Measurements from ENCODE around the gene GMCL1. TPM values are rescaled to one million over a fixed set of nuclear protein-coding genes. Genes with fewer than 3 reads are reported as not detected.

The GMCL1 gene
- total and polyA plus RNA-seq, 2 of the 13 experiments (the other 11 are each of a cell fraction or from before 2014, with no cell fraction given), result 18.7 to 24.0 TPM

DNA sequence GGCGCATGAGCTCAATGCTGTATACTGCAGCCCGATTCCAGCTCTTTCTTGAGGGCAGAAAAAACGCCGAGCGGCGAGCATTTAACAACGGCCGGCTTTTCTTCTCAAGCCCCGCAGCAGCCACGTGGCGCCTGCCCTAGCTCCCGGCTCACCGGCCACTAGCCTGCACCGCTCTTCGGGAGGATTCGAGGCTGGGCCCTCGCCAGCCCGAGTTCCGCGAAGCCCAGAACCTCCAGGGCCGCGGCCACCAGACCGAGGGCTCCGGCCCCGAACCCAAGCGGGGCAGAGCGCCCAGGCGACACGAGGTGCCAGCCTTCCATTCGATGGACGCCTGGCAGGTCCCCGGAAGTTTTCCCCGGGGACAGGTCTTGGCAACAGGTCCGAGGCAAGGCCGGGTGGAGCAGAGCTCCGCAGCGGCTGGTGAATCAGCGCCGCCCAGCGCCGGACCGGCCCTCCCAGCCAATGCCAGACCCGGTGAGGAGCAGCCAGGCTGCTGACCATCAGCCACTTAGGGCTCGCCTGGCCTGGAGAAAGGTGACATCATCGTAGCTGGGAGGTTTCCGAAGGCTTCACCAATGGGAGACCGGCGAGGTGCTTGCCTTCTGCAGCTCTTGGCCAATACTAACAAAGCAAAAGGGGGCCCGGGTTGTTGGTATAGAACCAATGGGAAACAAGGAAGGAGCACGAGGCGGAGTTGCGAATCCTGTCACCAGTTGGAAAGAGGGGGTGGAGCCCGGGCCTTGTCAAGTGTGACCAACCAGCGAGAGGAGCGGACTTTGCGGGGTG, 84.9 kb downstream of the GMCL1 start (continued):
- TF ChIP-seq CERS6 (CRISPR knock-in tag; IDR thresholded peaks at IDR 0.05) (peak; percentile 83; the same call in 1 of the 2 replicates), ZNF530 (CRISPR knock-in tag; IDR thresholded peaks at IDR 0.05; ENCODE audit: low read depth) (no peak), RORA (CRISPR knock-in tag; IDR thresholded peaks at IDR 0.05) (no peak), PPARG (CRISPR knock-in tag; conservative IDR thresholded peaks at IDR 0.05) (peak; percentile 72), GATAD1 (CRISPR knock-in tag; IDR thresholded peaks at IDR 0.05) (peak; percentile 54; the same call in 1 of the 2 replicates), STAG1 (CRISPR knock-in tag; IDR thresholded peaks at IDR 0.05) (peak; percentile 80), FLYWCH1 (CRISPR knock-in tag; IDR thresholded peaks at IDR 0.05) (no peak), ZMYM4 (CRISPR knock-in tag; IDR thresholded peaks at IDR 0.05) (peak; percentile 90), YY1 (IDR thresholded peaks at IDR 0.05; ENCODE audit: insufficient read depth, insufficient replicate concordance, low read depth, low read length) (peak; percentile 76), ZNF713 (CRISPR knock-in tag; IDR thresholded peaks at IDR 0.05) (0 out of 2 replicates have a peak, but pooled peaks have one; percentile 76), ZNF878 (CRISPR knock-in tag; IDR thresholded peaks at IDR 0.05) (peak; percentile 80; the same call in 1 of the 2 replicates), ZBTB42 (CRISPR knock-in tag; IDR thresholded peaks at IDR 0.05) (no peak; the same call in 1 of the 2 replicates), ZNF205 (CRISPR knock-in tag; IDR thresholded peaks at IDR 0.05) (peak; percentile 85), ATF7 (IDR thresholded peaks at IDR 0.05) (peak; percentile 99), ATF7 (CRISPR knock-in tag; IDR thresholded peaks at IDR 0.05) (peak; percentile 95), ZNF235 (CRISPR knock-in tag; IDR thresholded peaks at IDR 0.05; ENCODE audit: borderline replicate concordance) (no peak), TOPORS (CRISPR knock-in tag; IDR thresholded peaks at IDR 0.05) (0 out of 2 replicates have a peak, but pooled peaks have one; percentile 15), NR2F6 (IDR thresholded peaks at IDR 0.05) (no peak), NR2F6 (CRISPR knock-in tag; IDR thresholded peaks at IDR 0.05) (peak; percentile 57), ZNF282 (IDR thresholded peaks at IDR 0.05; ENCODE audit: partially characterized antibody) (no peak), JUNB (CRISPR knock-in tag; IDR thresholded peaks at IDR 0.05; ENCODE audit: borderline replicate concordance) (peak; percentile 70; the same call in 1 of the 2 replicates), NFYB (CRISPR knock-in tag; IDR thresholded peaks at IDR 0.05) (peak; percentile 89), ZNF451 (CRISPR knock-in tag; IDR thresholded peaks at IDR 0.05) (peak; percentile 89), UBTF (CRISPR knock-in tag; IDR thresholded peaks at IDR 0.05) (peak; percentile 98)
- TF ChIP-seq, protein P1, sequence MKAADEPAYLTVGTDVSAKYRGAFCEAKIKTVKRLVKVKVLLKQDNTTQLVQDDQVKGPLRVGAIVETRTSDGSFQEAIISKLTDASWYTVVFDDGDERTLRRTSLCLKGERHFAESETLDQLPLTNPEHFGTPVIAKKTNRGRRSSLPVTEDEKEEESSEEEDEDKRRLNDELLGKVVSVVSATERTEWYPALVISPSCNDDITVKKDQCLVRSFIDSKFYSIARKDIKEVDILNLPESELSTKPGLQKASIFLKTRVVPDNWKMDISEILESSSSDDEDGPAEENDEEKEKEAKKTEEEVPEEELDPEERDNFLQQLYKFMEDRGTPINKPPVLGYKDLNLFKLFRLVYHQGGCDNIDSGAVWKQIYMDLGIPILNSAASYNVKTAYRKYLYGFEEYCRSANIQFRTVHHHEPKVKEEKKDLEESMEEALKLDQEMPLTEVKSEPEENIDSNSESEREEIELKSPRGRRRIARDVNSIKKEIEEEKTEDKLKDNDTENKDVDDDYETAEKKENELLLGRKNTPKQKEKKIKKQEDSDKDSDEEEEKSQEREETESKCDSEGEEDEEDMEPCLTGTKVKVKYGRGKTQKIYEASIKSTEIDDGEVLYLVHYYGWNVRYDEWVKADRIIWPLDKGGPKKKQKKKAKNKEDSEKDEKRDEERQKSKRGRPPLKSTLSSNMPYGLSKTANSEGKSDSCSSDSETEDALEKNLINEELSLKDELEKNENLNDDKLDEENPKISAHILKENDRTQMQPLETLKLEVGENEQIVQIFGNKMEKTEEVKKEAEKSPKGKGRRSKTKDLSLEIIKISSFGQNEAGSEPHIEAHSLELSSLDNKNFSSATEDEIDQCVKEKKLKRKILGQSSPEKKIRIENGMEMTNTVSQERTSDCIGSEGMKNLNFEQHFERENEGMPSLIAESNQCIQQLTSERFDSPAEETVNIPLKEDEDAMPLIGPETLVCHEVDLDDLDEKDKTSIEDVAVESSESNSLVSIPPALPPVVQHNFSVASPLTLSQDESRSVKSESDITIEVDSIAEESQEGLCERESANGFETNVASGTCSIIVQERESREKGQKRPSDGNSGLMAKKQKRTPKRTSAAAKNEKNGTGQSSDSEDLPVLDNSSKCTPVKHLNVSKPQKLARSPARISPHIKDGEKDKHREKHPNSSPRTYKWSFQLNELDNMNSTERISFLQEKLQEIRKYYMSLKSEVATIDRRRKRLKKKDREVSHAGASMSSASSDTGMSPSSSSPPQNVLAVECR (CRISPR knock-in tag; IDR thresholded peaks at IDR 0.05; ENCODE audit: borderline replicate concordance), result peak; percentile 90
